Ascending aorta (tissue), 2 donors: ENCODE measurements around the gene CWF19L2. TPM values are rescaled to one million over a fixed set of nuclear protein-coding genes. Genes with fewer than 3 reads are reported as not detected.
"Not testable (repeated sequence)": the region's sequence is repeated elsewhere in the genome, so short reads cannot be mapped to it uniquely, and the experiment has no call there.

Source experiments
- DNase-seq, 2 donors: peaks; one replicate each; pipeline ENCODE4 v3.0.0-alpha.2; 2019; ENCODE audit warnings: low spot score in 2 of 2
- H3K27ac ChIP-seq, 2 donors: fragments of 200-600 bp; sonication (generic); one replicate each; pipeline ENCODE4 v1.5.1; 2016 to 2017; ENCODE audit warnings: mild to moderate bottlenecking in 1 of 2
- H3K27me3 ChIP-seq: fragments of 200-600 bp; sonication (generic); one replicate; pipeline ENCODE4 v1.5.1; 2017
- H3K36me3 ChIP-seq, 2 donors: fragments of 200-600 bp; sonication (generic); one replicate each; pipeline ENCODE4 v1.5.1; 2016
- H3K4me1 ChIP-seq, 2 donors: fragments of 200-600 bp; sonication (generic); one replicate each; pipeline ENCODE4 v1.5.1; 2016 to 2017; ENCODE audit warnings: mild to moderate bottlenecking in 1 of 2
- H3K4me3 ChIP-seq, 2 donors: fragments of 200-600 bp; sonication (generic); one replicate each; pipeline ENCODE4 v1.5.1; 2016 to 2017; ENCODE audit warnings: mild to moderate bottlenecking in 1 of 2
- H3K9me3 ChIP-seq, 2 donors: fragments of 200-600 bp; sonication (generic); one replicate each; pipeline ENCODE4 v1.5.1; 2016
- intact Hi-C: fragments of 100-400 bp; cut with DNase I; formaldehyde crosslinking; loops from one replicate; pipeline ENCODE4 v1.15.1; 2023
- total RNA-seq: library from RNA; depleted of rRNA; stranded (reverse); fragments of >200 nt; gene quantifications from one replicate; pipeline ENCODE4 v1.1.0, GENCODE V29; 2016
- TF ChIP-seq, protein P1 (sequence below), 3 experiments: fragments of 200-600 bp in 2 of 3; fragments of 450-650 bp in 1 of 3; sonication (generic) in 2 of 3; IDR thresholded peaks; one replicate each; pipeline ENCODE4 v1.5.1; 2016 to 2019; ENCODE audit warnings: antibody characterized with exemption in 3 of 3, mild to moderate bottlenecking in 1 of 3, moderate library complexity in 1 of 3

Gene CWF19L2
- total RNA-seq, 1 donor from 2014 or later, result 10.2 TPM

GRCh38 chr11:107397357-107397756, 60.3 kb downstream of the CWF19L2 start:
- Histone ChIP-seq H3K4me1 (no peaks in the 10 kb centered on the region), H3K4me3 (no peak overlapping the region), H3K9me3 (peaks cover 0 to 8% of the 10 kb centered on the region in 2 donors), H3K27me3 (no peaks in the 10 kb centered on the region), H3K36me3 (peaks cover 5 to 16% of the 10 kb centered on the region in 2 donors), H3K27ac (no peak overlapping the region)
- DNase-seq, result no peak
- TF ChIP-seq, protein P1, sequence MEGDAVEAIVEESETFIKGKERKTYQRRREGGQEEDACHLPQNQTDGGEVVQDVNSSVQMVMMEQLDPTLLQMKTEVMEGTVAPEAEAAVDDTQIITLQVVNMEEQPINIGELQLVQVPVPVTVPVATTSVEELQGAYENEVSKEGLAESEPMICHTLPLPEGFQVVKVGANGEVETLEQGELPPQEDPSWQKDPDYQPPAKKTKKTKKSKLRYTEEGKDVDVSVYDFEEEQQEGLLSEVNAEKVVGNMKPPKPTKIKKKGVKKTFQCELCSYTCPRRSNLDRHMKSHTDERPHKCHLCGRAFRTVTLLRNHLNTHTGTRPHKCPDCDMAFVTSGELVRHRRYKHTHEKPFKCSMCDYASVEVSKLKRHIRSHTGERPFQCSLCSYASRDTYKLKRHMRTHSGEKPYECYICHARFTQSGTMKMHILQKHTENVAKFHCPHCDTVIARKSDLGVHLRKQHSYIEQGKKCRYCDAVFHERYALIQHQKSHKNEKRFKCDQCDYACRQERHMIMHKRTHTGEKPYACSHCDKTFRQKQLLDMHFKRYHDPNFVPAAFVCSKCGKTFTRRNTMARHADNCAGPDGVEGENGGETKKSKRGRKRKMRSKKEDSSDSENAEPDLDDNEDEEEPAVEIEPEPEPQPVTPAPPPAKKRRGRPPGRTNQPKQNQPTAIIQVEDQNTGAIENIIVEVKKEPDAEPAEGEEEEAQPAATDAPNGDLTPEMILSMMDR (IDR thresholded peaks at IDR 0.05), result no peak
- intact Hi-C loops, result no loop called here

- Histone ChIP-seq H3K27ac (no peak overlapping the region), H3K4me3 (no peak overlapping the region), H3K36me3 (peaks cover 16 to 33% of the 10 kb centered on the region in 2 donors), H3K27me3 (no peaks in the 10 kb centered on the region), H3K4me1 (no peaks in the 10 kb centered on the region), H3K9me3 (no peaks in the 10 kb centered on the region)
- no peak for DNase-seq
- TF ChIP-seq, protein P1 (IDR thresholded peaks at IDR 0.05), result no peak
- intact Hi-C loops, result no loop called here
These were observed 65.0 kb downstream of the CWF19L2 start for GRCh38 chr11:107392611-107393010.

DNA sequence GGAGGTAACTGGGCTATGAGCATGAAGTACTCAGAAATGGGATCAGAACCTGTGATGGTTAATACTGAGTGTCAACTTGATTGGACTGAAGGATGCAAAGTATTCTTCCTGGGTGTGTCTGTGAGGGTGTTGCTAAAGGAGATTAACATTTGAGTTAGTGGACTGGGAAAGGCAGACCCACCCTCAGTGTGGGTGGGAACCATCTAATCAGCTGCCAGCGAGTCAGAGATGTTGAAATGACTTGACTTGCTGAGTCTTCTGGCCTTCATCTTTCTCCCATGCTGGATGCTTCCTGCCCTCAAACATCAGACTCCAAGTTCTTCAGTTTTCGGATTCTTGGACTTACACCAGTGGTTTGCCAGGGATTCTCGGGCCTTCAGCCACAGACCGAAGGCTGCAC, 66.9 kb downstream of the CWF19L2 start:
- H3K4me1 ChIP-seq, H3K9me3 ChIP-seq, DNase-seq, H3K4me3 ChIP-seq, H3K27me3 ChIP-seq, H3K27ac ChIP-seq, intact Hi-C loops: not testable (repeated sequence)
- peaks cover 16 to 34% of the 10 kb centered on the region in 2 donors for H3K36me3 ChIP-seq

DNA sequence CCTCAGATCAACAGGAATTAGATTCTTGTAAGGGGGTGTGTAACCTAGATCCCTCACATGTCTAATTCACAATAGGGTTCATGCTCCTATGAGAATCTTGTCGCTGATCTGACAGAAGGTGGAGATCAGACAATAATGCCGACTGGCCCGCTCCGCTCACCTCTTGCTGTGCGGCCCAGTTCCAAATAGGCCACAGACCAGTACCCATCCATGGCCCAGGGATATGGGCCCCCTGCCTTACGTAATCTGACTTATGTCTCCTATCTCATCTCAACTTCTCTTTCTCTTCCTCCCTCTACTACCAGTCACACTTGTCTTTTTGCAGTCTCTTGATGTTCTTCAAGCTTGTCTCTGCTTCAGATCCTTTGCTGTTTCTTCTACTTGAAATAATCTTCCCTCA, 70.0 kb downstream of the CWF19L2 start:
- DNase-seq, result no peak
- Histone ChIP-seq H3K36me3 (peaks cover 14 to 38% of the 10 kb centered on the region in 2 donors), H3K27ac (no peak overlapping the region), H3K9me3 (no peaks in the 10 kb centered on the region), H3K27me3 (no peaks in the 10 kb centered on the region), H3K4me3 (no peak overlapping the region), H3K4me1 (no peaks in the 10 kb centered on the region)
- TF ChIP-seq, protein P1 (IDR thresholded peaks at IDR 0.05), result no peak
- intact Hi-C loops, result no loop called here

GRCh38 chr11:107385361-107385981, 72.2 kb downstream of the CWF19L2 start:
- no peaks in the 10 kb centered on the region for H3K4me1 ChIP-seq
- no peak overlapping the region for H3K4me3 ChIP-seq
- DNase-seq, result no peak
- no peaks in the 10 kb centered on the region for H3K9me3 ChIP-seq
- no peak overlapping the region for H3K27ac ChIP-seq
- H3K36me3 ChIP-seq, result peaks cover 6 to 23% of the 10 kb centered on the region in 2 donors
- TF ChIP-seq, protein P1 (IDR thresholded peaks at IDR 0.05), result no peak
- no peaks in the 10 kb centered on the region for H3K27me3 ChIP-seq
- intact Hi-C loops, result no loop called here

DNA sequence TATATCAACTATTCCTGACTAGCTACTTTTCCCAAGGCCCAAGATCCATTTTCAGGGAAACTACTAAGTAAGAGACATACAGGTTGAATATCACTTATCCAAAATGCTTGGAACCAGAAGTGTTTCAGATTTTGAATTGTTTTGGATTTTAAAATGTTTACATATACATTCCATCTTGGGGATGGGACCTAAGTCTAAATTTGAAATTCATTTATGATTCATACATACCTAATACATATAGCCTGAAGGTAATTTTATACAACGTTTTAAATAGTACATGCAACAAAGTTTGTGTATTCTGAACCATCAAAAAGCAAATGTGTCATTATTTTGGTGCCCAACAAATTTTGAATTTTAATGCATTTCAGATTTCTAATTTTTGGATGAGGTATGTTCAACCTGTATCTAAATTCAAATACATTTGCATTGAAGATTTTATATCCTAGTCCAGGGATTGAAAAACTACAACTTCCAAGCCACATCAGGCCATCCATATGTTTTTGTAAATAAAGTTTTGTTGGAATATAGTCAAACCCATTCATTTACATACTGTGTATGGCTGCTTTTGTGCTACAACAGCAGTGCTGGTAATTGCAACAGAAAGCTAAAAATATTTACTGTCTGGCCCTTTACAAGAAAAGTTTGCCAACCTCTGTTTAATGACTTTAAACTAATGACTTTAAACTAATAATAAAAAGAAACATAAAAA, 73.3 kb downstream of the CWF19L2 start:
- intact Hi-C loops, result no loop called here

More for the DNA sequence above, 73.3 kb downstream of the CWF19L2 start:
- no peak for DNase-seq
- Histone ChIP-seq H3K36me3 (peaks cover 0 to 14% of the 10 kb centered on the region in 2 donors), H3K4me3 (no peak overlapping the region), H3K4me1 (no peaks in the 10 kb centered on the region), H3K27me3 (no peaks in the 10 kb centered on the region), H3K9me3 (no peaks in the 10 kb centered on the region), H3K27ac (no peak overlapping the region)
- TF ChIP-seq, protein P1 (IDR thresholded peaks at IDR 0.05), result no peak
